Body of pancreas (tissue), 4 donors: ENCODE results near the gene ZNF415.

Source experiments
- CTCF ChIP-seq, 7 experiments: fragments of 450-650 bp in 4 of 7; fragments of 200-600 bp in 3 of 7; sonication (generic) in 3 of 7; IDR thresholded peaks; one replicate each; pipeline ENCODE4 v1.5.1; 2016 to 2019; ENCODE audit warnings: antibody characterized with exemption in 7 of 7
- POLR2A ChIP-seq, 3 donors: fragments of 450-650 bp; IDR thresholded peaks; one replicate each; pipeline ENCODE4 v1.6.1; 2016; ENCODE audit warnings: antibody characterized with exemption in 3 of 3, mild to moderate bottlenecking in 2 of 3

GRCh38 chr19:53112286-53112685 lies 20.4 kb downstream of the ZNF415 start:
- TF ChIP-seq CTCF (IDR thresholded peaks at IDR 0.05) (no peak), POLR2A (IDR thresholded peaks at IDR 0.05) (no peak)
